Aorta (tissue), 5 donors: ENCODE measurements around the gene MRPL49. TPM values are rescaled to one million over a fixed set of nuclear protein-coding genes. Genes with fewer than 3 reads are reported as not detected.
A peak's percentile ranks its signal among the peaks of the same experiment; 100 is the strongest.
"Not testable (repeated sequence)": the region's sequence is repeated elsewhere in the genome, so short reads cannot be mapped to it uniquely, and the experiment has no call there.

Experiments used
- ATAC-seq: fragments of 200-7000 bp; cut with Tn5 transposase; one replicate; pipeline ENCODE4 v1.9.1; 2022; ENCODE audit warnings: moderate library complexity; ENCODE audit not compliant: low FRiP score
- DNase-seq, 2 donors: peaks; one replicate each; pipeline ENCODE4 v3.0.0-alpha.2; 2020
- H3K27ac ChIP-seq, 2 donors: one replicate each; pipeline ENCODE4 v1.5.1; 2013; ENCODE audit warnings: low read length in 2 of 2, mild to moderate bottlenecking in 2 of 2, moderate library complexity in 2 of 2, control low read depth in 1 of 2, inconsistent platforms in 1 of 2, low read depth in 1 of 2
- H3K27me3 ChIP-seq, 2 donors: one replicate each; pipeline ENCODE4 v1.6.1; 2013; ENCODE audit warnings: control low read depth in 1 of 2, low read length in 1 of 2, mild to moderate bottlenecking in 1 of 2, moderate library complexity in 1 of 2; ENCODE audit not compliant: insufficient read depth in 2 of 2, control insufficient read depth in 1 of 2
- H3K36me3 ChIP-seq, 2 donors: one replicate each; pipeline ENCODE4 v1.6.1; 2013; ENCODE audit warnings: control low read depth in 1 of 2, low read length in 1 of 2, mild to moderate bottlenecking in 1 of 2; ENCODE audit not compliant: insufficient read depth in 2 of 2, control insufficient read depth in 1 of 2
- H3K4me1 ChIP-seq, 2 donors: one replicate each; pipeline ENCODE4 v1.6.1; 2013; ENCODE audit warnings: low read length in 2 of 2, control low read depth in 1 of 2, mild to moderate bottlenecking in 1 of 2, moderate library complexity in 1 of 2; ENCODE audit not compliant: insufficient read depth in 2 of 2, control insufficient read depth in 1 of 2
- H3K4me3 ChIP-seq, 2 donors: one replicate each; pipeline ENCODE4 v1.5.1; 2013; ENCODE audit warnings: low read length in 2 of 2, control low read depth in 1 of 2, mild to moderate bottlenecking in 1 of 2
- H3K9me3 ChIP-seq: one replicate; pipeline ENCODE4 v1.6.1; 2013; ENCODE audit warnings: mild to moderate bottlenecking, low read length; ENCODE audit not compliant: control insufficient read depth
- WGBS, 2 donors: extraction: QIAGEN DNeasy Blood & Tissue Kit; methylation state at CpG; one replicate each; pipeline ENCODE4 v1.1.7; 2013; 5-methylcytosine and 5-hydroxymethylcytosine counted together
- intact Hi-C, 2 donors: fragments of 100-400 bp; cut with DNase I; formaldehyde crosslinking; loops; one replicate each; pipeline versions ENCODE4 v1.14.2 to v1.15.0; 2022
- polyA plus RNA-seq, 2 donors: library from polyadenylated mRNA; stranded (reverse); fragments of 200-250 nt; gene quantifications; one replicate each; pipeline ENCODE4 v1.2.3, GENCODE V29; 2013
- total RNA-seq, 2 donors: library from RNA; stranded (reverse); fragmentation: NEBNext Ultra II Directional; extraction: Animal tissue kit (Norgen Biotek cat#: 25700); gene quantifications; one replicate each; pipeline ENCODE4 v1.2.1, GENCODE V29; 2021
- donor health status: healthy with polysubstance abuse.
- donor health status: Bipolar disorder and iron deficiency.
- donor health status: DM: no; HTN: no; CAD: no.
- donor health status: DM: no; HTN: no; CAD: no.
- donor health status: DM: yes; HTN: yes; CAD: no.

Gene MRPL49
- total and polyA plus RNA-seq, 4 donors, result 35.0 to 52.2 (median 40.7) TPM

DNA sequence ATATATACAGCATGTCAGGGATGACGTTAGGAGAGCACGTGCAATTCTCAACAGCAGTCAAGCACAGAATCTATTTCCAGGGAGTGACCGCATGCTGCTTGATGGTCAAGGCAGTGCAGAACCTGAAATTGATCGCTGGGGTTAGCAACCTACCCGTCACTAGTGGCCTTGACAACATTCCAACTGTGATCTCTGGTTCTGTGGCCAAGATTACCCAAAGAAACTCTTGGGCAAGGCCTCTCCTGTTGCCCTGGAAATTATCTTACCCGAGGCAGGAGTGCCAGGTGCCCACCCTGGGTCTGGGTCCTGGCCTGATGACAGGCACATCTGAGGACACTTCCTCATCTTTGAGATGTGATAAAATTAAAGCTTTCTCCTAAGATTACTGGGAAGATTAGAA, 8.3 kb upstream of the MRPL49 start:
- Histone ChIP-seq H3K4me3 (no peak overlapping the region), H3K36me3 (no peaks in the 10 kb centered on the region), H3K27me3 (no peaks in the 10 kb centered on the region), H3K9me3 (no peaks in the 10 kb centered on the region), H3K4me1 (no peaks in the 10 kb centered on the region), H3K27ac (no peak overlapping the region)
- intact Hi-C loops, result no loop called here
- no peak for DNase-seq
- 55 to 59% methylated on average over 6 of the region's 6 CpGs for WGBS, 2 donors
- ATAC-seq, result no peak

DNA sequence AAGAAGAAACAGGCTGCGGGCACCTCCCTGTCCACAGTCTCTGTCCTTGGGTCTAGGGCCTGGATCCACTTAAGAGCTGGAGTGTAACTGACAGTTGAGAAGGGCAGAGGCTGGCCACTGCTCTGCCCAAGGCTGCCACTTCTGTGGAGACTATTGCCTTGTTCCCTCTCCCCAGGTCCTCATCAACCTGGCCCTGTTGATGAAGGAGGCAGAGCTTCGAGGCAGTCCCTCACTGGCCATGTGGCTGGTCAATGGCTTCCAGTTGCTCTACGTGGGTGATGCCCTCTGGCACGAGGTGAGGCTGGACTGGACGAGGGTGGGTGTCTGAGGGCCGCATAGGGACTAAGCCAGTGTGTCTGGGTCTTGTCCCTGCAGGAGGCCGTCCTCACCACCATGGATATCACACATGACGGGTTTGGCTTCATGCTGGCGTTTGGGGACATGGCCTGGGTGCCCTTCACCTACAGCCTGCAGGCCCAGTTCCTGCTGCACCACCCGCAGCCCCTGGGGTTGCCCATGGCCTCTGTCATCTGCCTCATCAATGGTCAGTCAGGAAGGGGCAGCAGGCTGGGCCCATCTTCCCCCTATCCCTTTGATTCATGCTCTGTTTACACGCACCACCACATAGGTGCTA, 7.5 kb upstream of the MRPL49 start:
- intact Hi-C loops, result loop anchor here in 1 of 2 donors (5.0 kb wide), 1 partner anchor 102 kb away; the partner anchor contains the start of gene ARL2
- H3K4me1 ChIP-seq, result no peaks in the 10 kb centered on the region
- DNase-seq, result no peak
- H3K9me3 ChIP-seq, result no peaks in the 10 kb centered on the region
- H3K27me3 ChIP-seq, result no peaks in the 10 kb centered on the region
- 83% methylated on average over 11 of the region's 11 CpGs for WGBS, 2 donors
- no peaks in the 10 kb centered on the region for H3K36me3 ChIP-seq
- no peak overlapping the region for H3K4me3 ChIP-seq
- ATAC-seq, result no peak
- no peak overlapping the region for H3K27ac ChIP-seq

DNA sequence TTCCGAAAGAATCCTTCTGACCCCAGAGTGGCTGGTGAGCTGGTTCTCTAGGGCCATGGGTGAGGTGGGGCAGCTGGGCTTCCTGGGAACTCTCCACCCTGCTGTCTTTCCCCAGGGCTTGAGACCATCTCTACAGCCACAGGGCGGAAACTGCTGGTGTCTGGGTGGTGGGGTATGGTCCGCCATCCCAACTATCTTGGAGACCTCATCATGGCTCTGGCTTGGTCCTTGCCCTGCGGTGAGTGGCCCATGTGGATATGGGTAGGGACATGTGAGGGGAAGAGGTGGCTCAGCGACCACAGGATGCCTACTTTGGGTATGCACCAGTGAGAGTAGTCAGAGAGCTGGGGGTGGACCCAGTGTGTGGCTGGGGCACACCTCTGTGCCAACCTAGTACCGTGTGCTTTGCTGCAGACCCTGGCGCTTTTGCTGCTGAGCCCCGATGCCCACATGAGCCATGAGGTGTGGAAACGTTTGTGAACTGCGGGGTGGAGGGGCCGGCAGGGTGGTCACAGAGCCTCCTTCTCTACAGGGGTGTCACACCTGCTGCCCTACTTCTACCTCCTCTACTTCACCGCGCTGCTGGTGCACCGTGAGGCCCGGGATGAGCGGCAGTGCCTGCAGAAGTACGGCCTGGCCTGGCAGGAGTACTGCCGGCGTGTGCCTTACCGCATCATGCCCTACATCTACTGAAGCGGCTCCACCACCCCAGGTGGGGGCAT, 6.6 kb upstream of the MRPL49 start:
- ATAC-seq, result no peak
- Histone ChIP-seq H3K27ac (no peak overlapping the region), H3K4me1 (no peaks in the 10 kb centered on the region), H3K27me3 (no peaks in the 10 kb centered on the region), H3K9me3 (no peaks in the 10 kb centered on the region), H3K4me3 (no peak overlapping the region), H3K36me3 (no peaks in the 10 kb centered on the region)
- intact Hi-C loops, result loop anchor here (2.0 to 5.0 kb wide), 3 partner anchors 65 to 103 kb away; partner anchors contain the start of genes ARL2 (in 2 of the 2) and CAPN1 (in 1 of the 2)
- WGBS, 2 donors, result 91% methylated on average over 21 of the region's 21 CpGs
- DNase-seq, result no peak

DNA sequence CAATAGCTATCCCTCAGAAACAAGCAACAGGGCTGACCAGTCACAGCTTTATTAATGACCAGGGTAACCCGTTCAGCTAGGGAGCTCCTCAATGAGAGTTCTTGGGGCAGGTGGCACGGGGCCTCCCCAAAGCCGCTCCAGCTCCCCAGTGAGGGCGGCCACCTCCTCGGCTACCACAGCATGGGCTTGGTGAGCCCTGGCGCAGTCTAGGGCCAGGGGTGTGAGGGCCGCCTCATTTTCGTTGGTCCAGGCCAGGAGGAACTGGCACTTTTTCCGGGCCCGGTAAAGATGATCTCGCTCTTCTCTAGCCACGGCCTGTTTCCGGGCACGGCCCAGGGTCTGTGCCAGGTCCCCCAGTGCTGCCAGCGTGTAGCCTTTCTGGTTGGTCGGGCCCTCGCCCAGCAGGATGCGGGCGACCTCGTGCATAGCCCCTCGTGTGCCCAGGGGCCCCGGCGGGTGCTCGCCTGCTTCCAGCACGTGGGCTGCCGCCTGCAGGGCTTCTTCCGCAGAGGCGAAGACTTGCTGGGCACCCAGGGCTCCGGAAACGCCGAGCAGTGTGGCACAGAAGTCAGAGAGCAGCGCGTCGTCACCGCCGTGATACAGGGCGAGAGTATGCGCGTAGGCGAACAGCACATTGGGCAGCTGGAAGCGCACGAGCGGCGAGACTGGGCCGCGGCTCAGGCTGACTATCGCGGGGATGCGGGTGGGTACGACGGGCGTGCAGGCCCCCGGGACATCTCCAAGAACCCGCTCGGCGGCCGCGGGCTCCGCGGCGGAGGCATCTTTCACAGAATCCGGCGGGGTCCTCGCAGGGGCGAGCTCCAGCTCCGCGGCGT, 5.5 kb upstream of the MRPL49 start:
- no peaks in the 10 kb centered on the region for H3K27me3 ChIP-seq
- 13 to 14% methylated on average over 68 of the region's 68 CpGs for WGBS, 2 donors

DNA sequence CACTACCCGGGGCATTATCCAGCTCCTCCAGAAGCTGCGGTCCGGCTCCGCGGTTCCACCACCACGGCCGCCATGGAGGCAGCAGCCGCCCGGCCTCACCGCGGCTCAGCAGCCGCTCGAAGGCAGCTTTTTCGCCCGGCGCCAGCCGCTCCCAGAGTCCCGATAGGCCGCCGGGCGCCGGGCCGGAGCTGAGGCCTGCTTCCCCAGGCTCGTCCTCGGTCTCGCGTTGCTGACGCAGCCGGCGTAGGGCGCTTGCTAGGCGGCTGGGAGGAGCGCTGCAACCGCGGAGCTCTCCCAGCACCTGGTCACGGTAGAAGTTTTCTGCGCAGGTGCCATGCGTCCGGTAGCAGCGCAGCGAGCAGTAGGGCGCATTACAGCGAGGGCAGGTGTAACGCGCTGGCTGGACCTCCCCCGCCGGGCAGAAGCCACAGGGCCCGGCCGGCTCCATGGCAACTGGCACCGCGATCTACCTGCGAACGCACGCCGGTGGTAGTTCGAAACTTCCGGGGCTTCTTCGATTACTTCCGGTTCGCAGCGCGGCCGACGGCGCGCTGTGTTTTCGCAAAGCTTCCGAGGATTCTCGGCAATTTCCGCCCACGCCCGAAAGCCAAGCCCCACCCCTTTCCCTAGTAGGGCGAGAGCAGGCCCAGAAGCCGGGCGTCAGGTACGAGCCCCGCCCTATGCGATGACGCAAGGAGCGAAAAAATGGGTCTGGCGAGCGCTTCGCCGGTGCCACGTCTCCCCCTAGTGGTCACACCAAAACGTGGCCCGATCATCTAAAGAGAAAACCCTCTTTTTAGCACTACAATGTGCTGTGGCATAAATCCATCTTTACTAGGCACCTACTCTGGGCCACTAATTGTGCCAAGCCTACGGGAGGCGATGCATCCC, 4.7 kb upstream of the MRPL49 start, which contains the start of gene ZNHIT2:
TSS of gene ZNHIT2 (minus strand) at position 496 of the 891 bp plus-strand sequence. CDS start at position 448, 48 bp downstream.
- peak; percentile 100 for DNase-seq
- Histone ChIP-seq H3K4me1 (no peaks in the 10 kb centered on the region), H3K27ac (peak within 1 kb of the TSS in 1 of 2 donors; percentile 71), H3K36me3 (no peaks in the 10 kb centered on the region), H3K27me3 (no peaks in the 10 kb centered on the region), H3K9me3 (no peaks in the 10 kb centered on the region), H3K4me3 (peak within 1 kb of the TSS; percentile 70 to 80)
- WGBS, 2 donors, result 0% methylated on average over 87 to 89 of the region's 89 CpGs
- intact Hi-C loops, result loop anchor here (2.0 to 5.0 kb wide), 3 partner anchors 63 to 105 kb away; partner anchors contain the start of genes ARL2 (in 2 of the 2) and CAPN1 (in 1 of the 2)
- peak; percentile 93 for ATAC-seq

More for the DNA sequence above, 5.5 kb upstream of the MRPL49 start:
- DNase-seq (peak in 1 of 2 donors; percentile 86), ATAC-seq (no peak)
- no peaks in the 10 kb centered on the region for H3K36me3 ChIP-seq
- peak overlapping the region; percentile 70 to 80 for H3K4me3 ChIP-seq
- H3K27ac ChIP-seq, result peak overlapping the region in 1 of 2 donors; percentile 71
- no peaks in the 10 kb centered on the region for H3K4me1 ChIP-seq
- no peaks in the 10 kb centered on the region for H3K9me3 ChIP-seq
- intact Hi-C loops, result loop anchor here (2.0 to 5.0 kb wide), 3 partner anchors 64 to 104 kb away; partner anchors contain the start of genes ARL2 (in 2 of the 2) and CAPN1 (in 1 of the 2)

DNA sequence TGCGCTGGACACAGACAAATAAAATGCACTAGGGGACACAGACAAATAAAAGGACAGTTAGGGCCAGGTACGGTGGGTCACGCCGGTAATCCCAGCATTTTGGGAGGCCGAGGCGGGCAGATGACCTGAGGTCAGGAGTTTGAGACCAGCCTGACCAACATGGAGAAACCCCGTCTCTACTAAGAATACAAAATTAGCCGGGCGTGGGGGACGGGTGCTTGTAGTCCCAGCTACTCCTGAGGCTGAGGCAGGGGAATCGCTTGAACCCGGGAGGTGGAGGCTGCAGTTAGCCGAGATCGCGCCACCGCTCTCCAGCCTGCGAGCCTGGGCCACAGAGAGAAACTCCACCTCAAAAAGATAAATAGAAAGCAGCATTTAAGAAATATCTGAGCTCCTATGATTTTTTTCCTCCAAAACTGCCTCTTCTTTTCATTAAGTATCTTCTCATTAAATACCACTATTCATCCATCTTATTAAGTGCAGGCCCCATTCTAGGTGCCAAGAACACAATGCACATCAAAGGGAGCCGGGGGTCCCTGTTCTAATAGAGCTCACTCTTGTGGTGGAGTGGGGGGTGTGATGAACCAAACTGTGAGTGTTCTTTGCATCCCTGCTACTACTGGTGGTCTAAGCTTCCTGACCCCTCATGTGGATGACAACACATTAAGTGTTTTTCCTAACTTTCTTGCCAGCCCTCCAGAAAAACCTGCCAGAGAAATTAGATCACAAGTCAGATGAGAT, 3.9 kb upstream of the MRPL49 start:
- peak in 1 of 2 donors; percentile 74 for DNase-seq
- intact Hi-C loops, result loop anchor here in 1 of 2 donors (5.0 kb wide), 1 partner anchor 106 kb away; the partner anchor contains the start of gene ARL2
- no peaks in the 10 kb centered on the region for H3K36me3 ChIP-seq
- WGBS, 2 donors, result 76 to 79% methylated on average over 18 of the region's 18 CpGs
- no peak for ATAC-seq
- no peaks in the 10 kb centered on the region for H3K4me1 ChIP-seq
- H3K27me3 ChIP-seq, result no peaks in the 10 kb centered on the region
- H3K4me3 ChIP-seq, result no peak overlapping the region
- no peak overlapping the region for H3K27ac ChIP-seq
- no peaks in the 10 kb centered on the region for H3K9me3 ChIP-seq

DNA sequence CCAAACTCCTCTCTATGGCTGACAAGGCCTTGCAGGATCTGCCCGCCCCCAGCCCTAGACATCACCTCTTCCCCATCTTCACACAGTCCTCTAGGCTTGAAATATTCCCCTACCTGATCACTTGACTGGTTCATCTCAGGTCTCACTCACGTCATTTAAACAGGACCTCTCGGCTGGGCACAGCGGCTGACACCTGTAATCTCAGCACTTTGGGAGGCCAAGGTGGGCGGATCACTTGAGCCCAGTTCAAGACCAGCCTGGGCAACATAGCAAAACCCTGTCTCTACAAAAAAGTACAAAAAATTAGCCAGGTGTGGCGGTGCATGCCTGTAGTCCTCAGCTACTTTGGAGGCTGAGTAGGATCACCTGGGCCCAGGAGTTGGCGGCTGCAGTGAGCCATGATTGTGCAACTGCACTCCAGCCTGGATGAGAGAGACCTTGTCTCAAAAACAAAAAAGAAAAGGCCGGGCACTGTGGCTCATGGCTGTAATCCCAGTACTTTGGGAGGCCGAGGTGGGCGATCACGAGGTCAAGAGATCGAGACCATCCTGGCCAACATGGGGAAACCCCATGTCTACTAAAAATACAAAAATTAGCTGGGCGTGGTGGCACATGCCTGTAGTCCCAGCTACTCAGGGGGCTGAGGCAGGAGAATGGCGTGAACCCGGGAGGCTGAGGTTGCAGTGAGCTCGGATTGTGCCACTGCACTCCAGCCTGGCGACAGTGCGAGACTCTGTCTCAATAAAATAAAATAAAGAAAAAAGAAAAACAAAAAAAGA, 3.0 kb upstream of the MRPL49 start:
- H3K27me3 ChIP-seq, H3K4me1 ChIP-seq, H3K27ac ChIP-seq, H3K9me3 ChIP-seq, ATAC-seq, DNase-seq, H3K4me3 ChIP-seq, H3K36me3 ChIP-seq: not testable (repeated sequence)
- intact Hi-C loops, result loop anchor here in 1 of 2 donors (5.0 kb wide), 1 partner anchor 107 kb away; the partner anchor contains the start of gene ARL2
- WGBS, 2 donors, result 86 to 88% methylated on average over 18 of the region's 18 CpGs
